ENCODE results near the gene TRNAU1AP.
A peak's percentile ranks its signal among the peaks of the same experiment; 100 is the strongest.
"Not testable (repeated sequence)": the region's sequence is repeated elsewhere in the genome, so short reads cannot be mapped to it uniquely, and the experiment has no call there.

TRNAU1AP gene
- total RNA-seq = 38.9 to 55.4 (median 41.8) reads per million in 4 experiments

GRCh38 chr1:28552758-28553663 lies at the start of gene TRNAU1AP:
Gene TRNAU1AP, plus strand, starts transcription at chr1:28553085. Its CDS starts 26 bp downstream, at chr1:28553111.
- DNase-seq = peak; percentile 93

DNA sequence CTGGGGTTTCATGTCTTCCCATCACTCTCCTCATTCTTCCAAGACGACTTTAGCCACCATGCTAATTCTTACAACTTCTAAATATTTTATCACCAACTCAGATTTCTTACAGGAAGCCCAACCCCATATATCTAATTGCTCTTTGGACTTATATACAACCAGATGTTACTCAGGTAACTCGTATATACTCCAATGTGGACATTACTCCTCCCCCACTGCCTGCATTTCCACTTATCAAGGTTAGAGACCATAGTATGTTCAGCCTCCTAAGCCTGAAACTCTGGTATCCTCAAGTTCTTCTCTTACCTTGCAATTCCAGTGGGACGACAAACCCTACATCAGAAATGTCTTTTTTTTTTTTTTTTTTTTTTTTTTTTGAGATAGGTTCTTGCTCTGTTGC lies 49.8 kb upstream of the TRNAU1AP start:
- no peak for DNase-seq

DNA sequence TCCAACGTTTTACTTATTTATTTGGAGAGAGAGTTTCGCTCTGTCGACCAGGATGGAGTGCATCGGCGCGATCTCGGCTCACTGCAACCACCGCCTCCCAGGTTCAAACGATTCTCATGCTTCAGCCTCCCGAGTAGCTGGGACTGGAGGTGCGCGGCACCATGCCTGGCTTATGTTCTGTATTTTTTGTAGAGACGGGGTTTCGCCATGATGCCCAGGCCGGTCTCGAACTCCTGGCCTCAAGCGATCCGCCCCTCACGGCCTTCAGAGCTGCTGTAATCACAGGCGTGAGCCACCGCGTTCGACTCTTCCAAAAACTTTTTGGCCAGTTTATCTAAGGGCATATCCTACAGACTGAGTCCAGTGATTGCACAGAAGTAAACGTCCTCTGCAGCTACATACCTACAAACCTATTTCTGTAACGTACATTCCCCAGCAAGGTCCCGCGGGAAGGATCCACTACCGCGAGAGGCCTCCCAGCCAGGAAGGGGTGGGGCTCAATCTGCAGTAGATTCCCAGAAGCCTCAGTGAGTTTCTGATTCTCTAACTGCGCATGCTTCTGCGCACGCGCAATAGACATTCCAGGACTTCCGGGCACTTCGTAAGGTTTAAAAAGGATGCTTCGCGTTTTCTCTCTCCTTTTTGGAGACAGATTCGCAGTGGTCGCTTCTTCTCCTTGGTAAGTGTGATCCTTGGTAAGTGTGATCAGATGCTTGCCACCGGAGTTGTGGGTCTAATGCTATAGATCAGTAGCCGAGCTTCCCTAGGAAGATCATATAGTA lies 47.3 kb upstream of the TRNAU1AP start, which contains the start of gene RCC1:
RCC1 (plus strand) TSS at position 638 of the 782 bp plus-strand sequence. CDS start 23,824 bp downstream, outside the sequence.
- DNase-seq = peak; percentile 92

DNA sequence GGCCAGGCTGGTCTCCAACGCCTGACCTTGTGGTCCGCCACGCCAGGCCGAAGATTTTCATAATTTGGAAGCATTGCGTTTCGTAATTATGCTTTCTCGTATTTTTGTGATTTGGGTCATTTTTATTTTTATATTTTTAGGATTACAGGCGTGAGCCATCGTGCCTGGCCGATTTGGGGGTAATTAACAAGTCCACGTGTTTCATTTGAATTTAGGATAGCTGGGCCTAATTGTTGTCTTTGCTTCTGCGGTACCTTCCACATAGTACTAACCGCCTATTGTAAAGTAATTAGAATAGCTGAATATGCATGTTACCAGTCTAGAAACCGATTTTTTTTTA lies 46.0 kb upstream of the TRNAU1AP start:
- DNase-seq = no peak

- no peak for DNase-seq
Observed at GRCh38 chr1:28507247-28507645, 45.6 kb upstream of the TRNAU1AP start.

DNA sequence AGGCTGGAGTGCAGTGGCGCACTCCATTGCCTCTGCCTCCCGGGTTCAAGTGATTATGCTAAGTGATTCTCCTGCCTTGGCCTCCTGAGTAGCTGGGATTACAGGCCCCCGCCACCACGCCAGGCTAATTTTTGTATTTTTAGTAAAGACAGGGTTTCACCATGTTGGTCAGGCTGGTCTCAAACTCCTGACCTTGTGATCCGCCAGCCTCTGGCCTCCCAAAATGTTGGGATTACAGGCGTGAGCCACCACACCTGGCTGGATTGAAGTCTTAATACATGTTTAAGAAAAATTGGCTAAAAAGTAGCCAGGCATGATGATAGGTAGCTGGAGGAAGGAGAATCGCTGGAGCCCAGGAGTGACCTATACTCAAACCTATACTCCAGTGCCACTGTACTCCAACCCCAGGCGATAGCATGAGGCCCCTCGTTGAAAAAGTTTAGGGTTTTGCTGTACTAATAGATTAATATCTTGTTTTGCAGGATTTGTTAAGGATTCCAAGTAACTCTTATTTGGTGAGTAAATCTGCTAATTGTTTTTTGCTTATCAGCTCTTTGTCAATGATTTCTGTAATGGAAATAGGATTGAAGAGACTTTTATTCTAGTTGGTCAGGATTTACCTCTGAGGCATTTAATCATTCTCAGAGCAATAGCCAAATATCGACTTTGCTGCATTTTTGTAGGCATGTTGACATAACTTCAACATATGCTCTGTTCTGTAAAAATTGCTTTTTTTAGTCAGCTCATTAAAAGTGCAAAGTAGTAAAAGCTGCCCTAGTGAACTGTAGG lies 45.0 kb upstream of the TRNAU1AP start:
- DNase-seq = no peak

GRCh38 chr1:28508435-28508754 lies 44.5 kb upstream of the TRNAU1AP start:
- DNase-seq = no peak

- peak; percentile 8 for DNase-seq
Observed at GRCh38 chr1:28509705-28510272, 43.1 kb upstream of the TRNAU1AP start.

GRCh38 chr1:28510273-28510969 lies 42.5 kb upstream of the TRNAU1AP start:
- DNase-seq = no peak

DNA sequence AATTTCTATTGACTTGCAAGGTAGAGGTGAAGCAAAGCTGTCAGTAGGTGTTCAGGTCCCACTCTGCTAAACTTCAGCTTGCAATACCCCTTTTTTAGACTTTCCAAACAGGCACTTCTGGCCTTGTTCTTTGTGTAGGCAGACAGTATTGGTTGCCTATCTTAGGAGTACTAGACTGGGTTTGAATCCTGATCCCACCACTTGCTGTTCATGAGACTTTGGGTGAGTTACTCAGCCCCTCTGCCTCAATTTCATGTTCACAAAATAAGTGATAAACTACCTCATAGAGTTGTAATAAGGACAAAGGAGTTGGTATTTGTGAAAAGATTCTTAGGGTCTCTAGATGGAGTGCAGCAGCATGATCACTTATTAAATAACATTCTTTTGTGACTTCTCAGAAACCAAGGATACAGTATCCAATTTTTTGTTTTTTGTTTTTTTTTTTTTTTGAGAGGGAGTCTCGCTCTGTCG lies 41.9 kb upstream of the TRNAU1AP start:
- DNase-seq = no peak

GRCh38 chr1:28512058-28512611 lies 40.8 kb upstream of the TRNAU1AP start:
- DNase-seq = no peak

GRCh38 chr1:28514445-28514933 lies 38.4 kb upstream of the TRNAU1AP start:
- not testable (repeated sequence) for DNase-seq

DNA sequence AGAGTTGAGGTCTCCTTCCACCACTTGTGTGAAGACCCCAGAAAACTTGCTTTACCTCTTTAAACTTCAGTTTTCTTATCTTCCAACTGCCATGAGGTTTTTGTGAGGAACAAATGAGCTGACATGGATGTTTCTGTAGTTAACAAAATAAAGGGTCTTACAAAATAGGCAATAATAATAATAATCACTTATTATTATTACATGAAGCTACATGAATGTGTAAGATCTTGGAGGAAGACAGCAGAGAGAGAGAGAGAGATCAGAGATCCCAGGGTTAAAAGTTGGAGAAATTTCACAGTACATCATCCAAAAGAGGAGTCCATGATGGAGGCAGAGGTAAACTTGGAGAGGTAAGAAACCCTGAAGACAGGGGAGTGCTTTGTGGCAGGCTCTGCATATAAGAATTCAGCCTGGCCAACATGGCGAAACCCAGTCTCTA lies 36.3 kb upstream of the TRNAU1AP start:
- DNase-seq = no peak

GRCh38 chr1:28517649-28517999 lies 35.3 kb upstream of the TRNAU1AP start:
- DNase-seq = no peak

- DNase-seq = peak; percentile 82
Observed at GRCh38 chr1:28518000-28518744, 34.7 kb upstream of the TRNAU1AP start.

DNA sequence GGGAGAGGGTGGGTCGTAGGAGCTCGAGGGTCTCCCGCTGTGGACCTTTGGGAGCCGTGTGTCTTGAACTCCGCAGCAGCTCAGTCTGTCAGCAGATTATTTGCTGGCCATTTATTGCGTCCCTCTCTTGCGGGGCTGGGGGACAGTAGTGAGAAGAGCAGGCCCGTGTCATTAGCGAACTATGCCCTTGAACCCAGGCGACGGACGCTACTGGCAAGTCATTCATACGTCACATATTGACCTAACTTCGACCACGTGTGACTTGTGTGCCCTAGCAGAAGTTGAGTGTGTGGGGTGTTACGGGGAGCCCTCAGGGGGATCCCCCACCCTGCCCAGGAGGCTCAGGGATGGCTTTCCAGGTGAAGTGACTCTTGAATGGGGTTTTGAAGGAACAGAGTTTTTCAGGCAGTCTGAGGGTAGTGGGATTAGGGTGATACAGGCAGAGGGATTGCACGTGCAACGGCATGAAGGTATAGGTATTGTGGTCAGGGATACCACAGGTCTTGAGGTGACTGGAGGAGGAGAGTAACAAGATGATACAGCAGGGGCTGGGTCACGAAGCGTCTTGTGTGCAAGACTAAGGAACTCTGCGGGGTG lies 34.0 kb upstream of the TRNAU1AP start:
- no peak for DNase-seq

DNA sequence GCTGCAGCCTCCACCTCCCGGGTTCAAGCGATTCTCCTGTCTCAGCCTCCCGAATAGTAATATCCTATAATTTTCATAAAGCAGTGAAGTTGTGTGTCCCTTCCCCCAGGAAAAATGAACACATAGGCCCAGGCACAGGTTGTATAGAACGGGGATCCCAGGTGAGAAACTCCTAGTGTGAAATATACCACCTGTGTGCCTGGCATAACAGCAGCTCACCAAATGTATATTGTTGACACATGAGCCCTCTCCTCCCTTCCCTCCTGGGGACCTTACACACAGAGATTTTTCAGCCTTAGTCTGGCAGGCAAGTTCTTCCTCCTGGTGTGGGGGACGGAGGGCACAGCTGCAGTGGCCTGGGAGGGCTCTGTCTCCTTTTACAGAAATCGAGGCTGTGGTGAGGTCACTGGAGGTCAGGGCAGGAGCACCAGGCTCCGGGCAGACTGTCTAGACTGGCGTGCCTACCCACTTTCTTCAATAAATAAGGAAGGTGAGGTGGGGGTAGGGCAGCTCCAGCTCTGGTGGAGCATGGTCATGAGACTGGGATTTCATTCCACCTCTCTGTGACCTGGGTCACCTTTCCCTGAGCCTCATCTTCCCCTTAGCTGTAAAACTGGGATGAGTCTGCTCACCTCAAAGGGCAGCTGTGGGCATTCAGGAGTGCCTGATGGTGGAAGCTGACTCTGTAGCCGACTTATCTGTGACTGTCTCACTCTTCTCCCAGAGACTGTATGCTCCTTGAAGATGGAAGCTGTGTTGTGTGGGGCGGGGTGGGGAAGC lies 32.7 kb upstream of the TRNAU1AP start:
- no peak for DNase-seq

DNA sequence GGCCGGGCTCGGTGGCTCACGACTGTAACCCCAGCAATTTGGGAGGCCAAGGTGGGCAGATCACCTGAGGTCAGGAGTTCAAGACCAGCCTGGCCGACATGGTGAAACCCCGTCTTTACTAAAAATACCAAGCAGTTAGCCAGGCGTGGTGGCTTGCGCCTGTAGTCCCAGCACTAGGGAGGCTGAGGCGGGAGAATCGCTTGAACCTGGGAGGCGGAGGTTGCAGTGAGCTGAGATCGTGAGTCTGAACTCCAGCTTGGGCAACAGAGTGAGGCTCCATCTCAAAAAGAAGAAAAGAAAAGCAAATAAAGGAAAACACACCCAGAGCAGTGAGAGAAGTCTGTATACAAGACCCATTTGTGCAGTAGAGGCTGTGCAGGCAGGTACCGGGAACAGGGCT lies 32.1 kb upstream of the TRNAU1AP start:
- not testable (repeated sequence) for DNase-seq

DNA sequence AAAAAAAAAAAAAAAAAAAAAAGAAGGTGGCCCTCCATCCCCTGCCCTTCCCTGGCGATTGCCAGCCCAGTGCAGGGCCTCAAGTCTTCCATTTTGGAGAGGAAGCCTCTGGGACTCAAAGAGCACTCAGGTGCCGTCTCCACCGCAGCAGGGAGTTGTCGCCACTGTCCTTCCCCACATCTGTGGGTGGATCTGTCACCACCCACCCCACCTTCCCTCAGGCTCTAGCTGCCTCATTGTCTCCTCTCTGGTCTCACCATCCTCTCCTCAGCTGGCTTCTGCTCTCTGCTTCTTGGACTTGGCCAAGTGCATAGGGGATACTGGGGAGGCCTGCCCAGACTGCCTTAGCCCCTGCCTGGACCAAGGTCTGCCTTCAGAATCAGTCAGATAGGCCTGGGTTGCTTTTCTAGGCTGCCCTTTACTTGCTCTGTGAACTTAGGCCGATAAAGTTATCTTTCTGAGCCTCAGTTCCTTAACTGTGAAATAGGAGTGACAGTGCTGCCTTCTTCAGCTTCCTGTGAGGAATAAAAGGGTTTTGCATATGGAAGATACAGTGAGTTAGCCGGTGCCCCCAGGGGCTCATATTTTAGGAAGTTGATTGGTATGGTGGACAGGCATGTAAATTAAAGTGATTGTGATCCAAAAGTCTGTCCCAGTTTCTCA lies 31.3 kb upstream of the TRNAU1AP start:
- no peak for DNase-seq
